GM12878 (cell line): Measurements from ENCODE around the gene ALKBH8. TPM values are rescaled to one million over a fixed set of nuclear protein-coding genes. Genes with fewer than 3 reads are reported as not detected.

Experiments
- ATAC-seq: fragments of 200-7000 bp; cut with Tn5 transposase; 3 replicates; pipeline ENCODE4 v1.9.1; 2020; ENCODE audit warnings: mild to moderate bottlenecking, moderate library complexity
- BruUV-seq: library from RNA; stranded (reverse); fragments of 400-500 nt; replicated peaks from 2 replicates; lab custom pipeline; 2021; lab: Mats Ljungman, UMichigan
- CTCF ChIA-PET: fragments of 300-600 bp; sonication (Branson Sonifier 250); formaldehyde crosslinking; extraction: SDS; loops from one replicate; lab custom pipeline; 2021; ENCODE audit warnings: inconsistent platforms; lab: Yijun Ruan, JAX
- POLR2A ChIA-PET: fragments of 350-600 bp; formaldehyde crosslinking; extraction: SDS; loops from one replicate; lab custom pipeline; 2021; ENCODE audit warnings: inconsistent platforms; lab: Charles Lee
- RAD21 ChIA-PET: fragments of 300-600 bp; sonication (Branson Sonifier 250); formaldehyde crosslinking; loops from one replicate; lab custom pipeline; 2023; ENCODE audit warnings: antibody characterized with exemption; ENCODE audit not compliant: unreplicated experiment; lab: Charles Lee
- SMC1A ChIA-PET: fragments of 300-600 bp; sonication (Branson Sonifier 250); formaldehyde crosslinking; loops from one replicate; lab custom pipeline; 2023; ENCODE audit not compliant: unreplicated experiment, uncharacterized antibody; lab: Charles Lee
- DNase-seq: peaks from one replicate; pipeline ENCODE4 v3.0.0-alpha.2; 2011; ENCODE audit warnings: low read depth, low spot score
- FAIRE-seq: peaks from 3 replicates; lab custom pipeline; 2011; peaks lifted over from hg19 to GRCh38; lab: Jason Lieb, UNC
- H2AFZ ChIP-seq: 2 replicates; pipeline ENCODE4 v1.6.0; 2011; ENCODE audit warnings: low read depth, low read length, control low read depth; ENCODE audit not compliant: control insufficient read depth
- H3K27ac ChIP-seq: 2 replicates; pipeline ENCODE4 v1.5.1; 2011; ENCODE audit warnings: control low read depth; ENCODE audit not compliant: control insufficient read depth, insufficient read depth
- H3K27me3 ChIP-seq, 2 experiments: replicated peaks in 1 of 2; 2 replicates each; pipeline versions ENCODE4 v1.6.0 to v1.6.1; 2011; ENCODE audit warnings: low read length in 1 of 2; ENCODE audit not compliant: control insufficient read depth in 2 of 2, insufficient read depth in 2 of 2
- H3K36me3 ChIP-seq, 2 experiments: 2 replicates each; pipeline ENCODE4 v1.5.1; 2011; ENCODE audit warnings: low read length in 1 of 2; ENCODE audit not compliant: control insufficient read depth in 2 of 2, insufficient read depth in 2 of 2
- H3K4me1 ChIP-seq: 2 replicates; pipeline ENCODE4 v1.6.1; 2011; ENCODE audit warnings: mild to moderate bottlenecking, low read length, moderate library complexity, mixed read lengths; ENCODE audit not compliant: control insufficient read depth, insufficient read depth
- H3K4me2 ChIP-seq: 2 replicates; pipeline ENCODE4 v1.6.0; 2011; ENCODE audit warnings: control low read depth; ENCODE audit not compliant: control insufficient read depth, insufficient read depth
- H3K4me3 ChIP-seq: fragments of 200-600 bp; sonication (generic); 2 replicates; pipeline ENCODE4 v1.5.1; 2016
- H3K79me2 ChIP-seq: 2 replicates; pipeline ENCODE4 v1.6.0; 2011; ENCODE audit warnings: low read length; ENCODE audit not compliant: control insufficient read depth, insufficient read depth
- H3K9ac ChIP-seq: 2 replicates; pipeline ENCODE4 v1.8.0; 2011; ENCODE audit warnings: low read length, control low read depth, mixed read lengths; ENCODE audit not compliant: control insufficient read depth, insufficient read depth
- H3K9me3 ChIP-seq: replicated peaks from 3 replicates; pipeline ENCODE4 v1.5.1; 2011; ENCODE audit warnings: mild to moderate bottlenecking, low read length; ENCODE audit not compliant: control insufficient read depth, insufficient read depth
- H4K20me1 ChIP-seq: 2 replicates; pipeline ENCODE4 v1.6.0; 2011; ENCODE audit not compliant: control insufficient read depth, insufficient read depth
- ASH2L ChIP-seq: fragments of 300-600, 200-600 bp; sonication (generic); IDR thresholded peaks from 2 replicates; pipeline ENCODE4 v1.6.1; 2017; ENCODE audit warnings: low read depth, mild to moderate bottlenecking, borderline replicate concordance
- CUX1 ChIP-seq: IDR thresholded peaks from 2 replicates; pipeline ENCODE4 v1.6.1; 2012; ENCODE audit warnings: improper control_type of control experiment, low read depth, low read length; ENCODE audit not compliant: insufficient replicate concordance
- IRF5 ChIP-seq: fragments of 450-650 bp; IDR thresholded peaks from 2 replicates; pipeline ENCODE4 v1.6.1; 2017; ENCODE audit warnings: borderline replicate concordance
- JUND ChIP-seq: IDR thresholded peaks from 2 replicates; pipeline ENCODE4 v1.6.1; 2012; ENCODE audit warnings: low read depth, mild to moderate bottlenecking, low read length, improper control_type of control experiment, moderate library complexity
- KAT2A ChIP-seq: conservative IDR thresholded peaks from 2 replicates; pipeline ENCODE4 v1.6.1; 2011; ENCODE audit warnings: low read depth, low read length; ENCODE audit not compliant: control insufficient read depth
- KLF5 ChIP-seq: fragments of 450-650 bp; IDR thresholded peaks from 2 replicates; pipeline ENCODE4 v1.6.1; 2014; ENCODE audit warnings: mild to moderate bottlenecking; ENCODE audit not compliant: partially characterized antibody
- MEF2B ChIP-seq: fragments of 450-650 bp; IDR thresholded peaks from 2 replicates; pipeline ENCODE4 v1.6.1; 2018; ENCODE audit warnings: mild to moderate bottlenecking, moderate library complexity; ENCODE audit not compliant: partially characterized antibody, poor library complexity, severe bottlenecking
- NFIC ChIP-seq: IDR thresholded peaks from 2 replicates; pipeline ENCODE4 v1.6.1; 2012; ENCODE audit warnings: low read depth, mild to moderate bottlenecking, inconsistent platforms, low read length, moderate library complexity
- POLR2AphosphoS5 ChIP-seq: IDR thresholded peaks from 2 replicates; pipeline ENCODE4 v1.6.1; 2011; ENCODE audit warnings: mild to moderate bottlenecking, low read length, inconsistent platforms
- POU2F2 ChIP-seq: IDR thresholded peaks from 3 replicates; pipeline ENCODE4 v1.6.1; 2011; ENCODE audit warnings: low read depth, mild to moderate bottlenecking, low read length, borderline replicate concordance
- SMC3 ChIP-seq: IDR thresholded peaks from 2 replicates; pipeline ENCODE4 v1.6.1; 2011; ENCODE audit warnings: low read length, improper control_type of control experiment, borderline replicate concordance
- ZNF24 ChIP-seq: fragments of 450-650 bp; IDR thresholded peaks from 2 replicates; pipeline ENCODE4 v1.6.1; 2017; ENCODE audit warnings: antibody characterized with exemption, mild to moderate bottlenecking
- WGBS: methylation state at CpG from one replicate; pipeline ENCODE4 v1.1.6; 2016; ENCODE audit warnings: low lambda C conversion rate; ENCODE audit not compliant: insufficient replicate concordance, insufficient coverage; ENCODE audit errors: missing lambda C conversion rate; 5-methylcytosine and 5-hydroxymethylcytosine counted together
- in situ Hi-C: fragments of 300-500 bp; cut with MboI; formaldehyde crosslinking; loops from 9 replicates; pipeline ENCODE4 v1.14.3; 2018; ENCODE audit warnings: mixed read lengths
- intact Hi-C: fragments of 100-400 bp; cut with micrococcal nuclease; formaldehyde crosslinking; loops from one replicate; pipeline ENCODE4 v1.14.2; 2022; ENCODE audit not compliant: unreplicated experiment
- polyA plus RNA-seq, 11 experiments: library from polyadenylated mRNA; depleted of rRNA in 4 of 11; unstranded in 6 of 11; stranded (reverse) in 5 of 11; fragments of >200 nt; fragmentation: Nextera tagmentation in 4 of 11; fragmentation: Illumina TruSeq in 1 of 11; extraction: Ambion mirVana in 4 of 11; extraction: Trizol in 1 of 11; gene quantifications; 1 replicate in 1 of 11; 2 replicates in 10 of 11; pipeline versions ENCODE4 v1.2.1 to v1.2.3, GENCODE V29; 2011 to 2016; ENCODE audit warnings: inconsistent platforms in 2 of 11, missing spikeins in 2 of 11, low read depth in 1 of 11
- total RNA-seq, 4 experiments: library from RNA; depleted of rRNA in 3 of 4; stranded (reverse); fragments of >200 nt in 3 of 4; fragmentation: Illumina TruSeq in 1 of 4; extraction: Trizol in 1 of 4; gene quantifications; 2 replicates each; pipeline versions ENCODE4 v1.2.1 to v1.2.3, GENCODE V29; 2013 to 2021

ALKBH8 gene
- total and polyA plus RNA-seq, 10 of the 15 experiments (the other 5 are each of a cell fraction or from before 2014, with no cell fraction given) = 4.6 to 13.1 (median 9.5) TPM

- peak; percentile 82; the same call in 2 of the 3 replicates for TF ChIP-seq POU2F2
- TF ChIP-seq IRF5 = no peak
- TF ChIP-seq NFIC = peak; percentile 80
These were observed 107.8 kb downstream of the ALKBH8 start, which contains the start of gene CWF19L2 (continued) for GRCh38 chr11:107457558-107458271.

GRCh38 chr11:107457205-107457557, 108.4 kb downstream of the ALKBH8 start:
- peak overlapping the region; percentile 64 for H3K27ac ChIP-seq
- CTCF ChIA-PET = interaction anchor here (0.7 to 1.7 kb wide), 3 partner anchors 13 to 106 kb away, joined by 3 to 7 read pairs (median 3); no protein-coding TSS in a partner anchor
- SMC1A ChIA-PET = interaction anchor here (0.7 to 2.2 kb wide), 5 partner anchors 10 to 138 kb away, joined by 3 to 13 read pairs (median 4); no protein-coding TSS in a partner anchor
- H3K4me3 ChIP-seq = peak overlapping the region; percentile 81
- RAD21 ChIA-PET = interaction anchor here (0.9 to 1.1 kb wide), 2 partner anchors 17 to 203 kb away, joined by 3 read pairs; no protein-coding TSS in a partner anchor
- H2AFZ ChIP-seq = peak overlapping the region; percentile 94
- 9% methylated on average over 6 of the region's 6 CpGs for WGBS
- H3K4me2 ChIP-seq = peak overlapping the region; percentile 40
- intact Hi-C loops (no loop called here), in situ Hi-C loops (no loop called here)
- peak overlapping the region; percentile 79 for H3K9ac ChIP-seq
- TSS peak; percentile 86 for BruUV-seq
- DNase-seq = no peak
- peak; percentile 71 for ATAC-seq
- no peaks in the 10 kb centered on the region for H4K20me1 ChIP-seq
- H3K9me3 ChIP-seq = no peaks in the 10 kb centered on the region
- no peaks in the 10 kb centered on the region for H3K27me3 ChIP-seq
- POLR2A ChIA-PET = interaction anchor here (2.5 kb wide), 1 partner anchor 10 kb away, joined by 20 read pairs; no protein-coding TSS in a partner anchor
- FAIRE-seq = no peak
- peaks cover 18% of the 10 kb centered on the region for H3K79me2 ChIP-seq
- peaks cover 4 to 5% of the 10 kb centered on the region in 2 experiments; a peak in 3 of 4 replicates for H3K36me3 ChIP-seq
- H3K4me1 ChIP-seq = no peaks in the 10 kb centered on the region
- TF ChIP-seq KAT2A (no peak), SMC3 (no peak), MEF2B (no peak), KLF5 (no peak), JUND (no peak), CUX1 (no peak), IRF5 (no peak), POLR2AphosphoS5 (no peak), ZNF24 (no peak), ASH2L (no peak)
